HG03571 (cell line): ENCODE data around the gene CEP170B.
"Not testable (repeated sequence)": the region's sequence is repeated elsewhere in the genome, so short reads cannot be mapped to it uniquely, and the experiment has no call there.

Experiments
- ATAC-seq: cut with Tn5 transposase; IDR thresholded peaks from one replicate; pipeline ENCODE4 v1.9.1; 2021; ENCODE audit not compliant: unreplicated experiment

Gene CEP170B

GRCh38 chr14:104889375-104889757, 24.3 kb downstream of the CEP170B start:
- ATAC-seq = no peak

- not testable (repeated sequence) for ATAC-seq
Observed at GRCh38 chr14:104890292-104890691, 25.2 kb downstream of the CEP170B start.

DNA sequence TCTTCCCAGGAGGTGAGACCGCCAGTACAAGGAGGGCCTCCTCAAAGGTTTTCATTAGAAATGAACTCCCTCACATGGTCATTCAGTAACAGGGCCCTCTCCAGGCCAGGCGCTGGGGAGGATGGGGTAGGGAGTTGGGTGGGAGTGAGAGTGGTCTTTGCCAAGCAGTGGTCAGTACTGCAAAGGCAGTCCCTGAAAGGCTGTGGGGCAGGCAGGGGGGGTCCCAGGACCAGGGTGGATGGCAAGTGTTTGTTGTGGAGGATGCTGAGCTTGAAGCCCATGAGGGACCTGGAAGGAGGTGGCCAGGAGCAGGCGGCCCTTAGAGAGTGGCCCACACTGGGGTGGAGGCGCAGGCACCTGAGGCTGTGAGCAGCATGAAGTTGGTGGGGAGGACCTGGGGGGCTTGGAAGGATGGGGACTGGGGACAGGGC, 26.1 kb downstream of the CEP170B start:
- ATAC-seq = no peak

DNA sequence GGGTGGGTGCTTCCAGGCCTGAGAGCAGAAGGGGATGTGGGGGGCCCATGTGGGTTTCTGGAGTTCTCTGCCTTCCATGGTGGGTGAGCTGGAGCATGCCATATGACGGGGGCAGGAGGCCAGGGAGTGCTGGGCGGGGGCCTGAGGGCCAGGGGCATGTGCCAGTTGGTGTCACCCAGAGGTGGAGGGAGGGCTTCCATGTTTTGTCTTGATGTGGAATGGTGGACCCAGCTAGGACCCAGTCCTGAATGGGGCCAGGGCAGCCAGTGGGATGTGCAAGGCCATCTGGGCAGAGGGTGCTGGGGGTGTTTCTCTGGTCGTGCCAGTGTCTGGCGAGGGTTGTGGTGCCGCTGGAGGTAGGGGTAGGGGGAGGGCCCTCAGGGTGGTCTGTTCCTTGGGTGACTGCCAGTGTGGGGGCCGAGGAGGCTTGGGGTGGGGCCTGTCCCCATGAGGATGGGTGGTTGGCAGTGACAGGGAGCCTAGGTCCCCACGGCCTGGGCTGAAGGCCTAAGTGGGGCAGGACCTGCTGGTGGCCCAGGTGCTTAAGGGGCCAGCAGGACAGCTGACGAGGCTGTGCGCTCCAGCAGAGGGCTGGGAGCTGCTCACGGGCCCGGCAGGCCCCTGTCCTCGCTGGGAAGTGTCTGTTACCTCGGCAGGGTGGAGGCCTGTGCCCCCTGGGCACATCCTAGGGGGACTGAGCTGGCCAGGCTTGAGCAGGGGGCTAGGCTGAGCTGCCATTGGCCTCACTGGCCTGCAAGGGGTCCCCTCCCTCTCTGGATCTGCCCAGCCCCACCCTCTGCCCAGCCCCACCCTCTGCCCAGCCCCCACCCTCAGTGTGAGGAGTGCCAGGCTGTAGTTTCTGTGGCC, 26.8 kb downstream of the CEP170B start:
- ATAC-seq = no peak

GRCh38 chr14:104892531-104893434, 27.7 kb downstream of the CEP170B start:
- no peak for ATAC-seq

GRCh38 chr14:104893435-104894207, 28.6 kb downstream of the CEP170B start:
- no peak for ATAC-seq

GRCh38 chr14:104894331-104895206, 29.5 kb downstream of the CEP170B start:
- ATAC-seq = no peak

DNA sequence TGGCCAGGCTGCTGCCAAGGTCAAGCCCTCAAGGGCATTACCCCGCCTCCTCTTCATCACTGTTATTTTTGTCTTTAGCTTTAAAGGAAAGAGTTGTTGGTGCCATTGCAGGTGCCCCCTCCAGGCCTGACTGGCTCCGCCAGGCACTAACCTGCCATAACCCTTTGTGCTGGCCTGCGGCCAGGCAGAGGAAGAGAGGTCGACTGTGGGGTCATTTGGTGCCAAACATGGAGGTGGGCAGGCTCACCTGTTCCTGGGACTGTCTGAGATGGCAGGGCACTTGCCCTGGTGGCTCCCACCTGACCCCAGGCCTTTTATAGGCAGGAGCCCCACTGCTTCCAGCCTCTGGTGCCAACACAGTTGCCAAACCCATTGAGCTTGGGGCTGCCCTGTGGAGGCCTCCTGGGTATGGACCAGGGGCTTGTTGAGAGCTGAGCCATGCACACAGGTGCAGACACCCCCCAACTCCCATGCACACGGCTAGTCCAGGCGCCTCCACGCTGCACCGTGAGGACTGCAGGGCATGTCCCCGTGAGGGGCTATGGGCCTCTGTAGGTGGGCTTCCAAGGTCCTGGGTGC, 30.2 kb downstream of the CEP170B start:
- ATAC-seq = no peak

DNA sequence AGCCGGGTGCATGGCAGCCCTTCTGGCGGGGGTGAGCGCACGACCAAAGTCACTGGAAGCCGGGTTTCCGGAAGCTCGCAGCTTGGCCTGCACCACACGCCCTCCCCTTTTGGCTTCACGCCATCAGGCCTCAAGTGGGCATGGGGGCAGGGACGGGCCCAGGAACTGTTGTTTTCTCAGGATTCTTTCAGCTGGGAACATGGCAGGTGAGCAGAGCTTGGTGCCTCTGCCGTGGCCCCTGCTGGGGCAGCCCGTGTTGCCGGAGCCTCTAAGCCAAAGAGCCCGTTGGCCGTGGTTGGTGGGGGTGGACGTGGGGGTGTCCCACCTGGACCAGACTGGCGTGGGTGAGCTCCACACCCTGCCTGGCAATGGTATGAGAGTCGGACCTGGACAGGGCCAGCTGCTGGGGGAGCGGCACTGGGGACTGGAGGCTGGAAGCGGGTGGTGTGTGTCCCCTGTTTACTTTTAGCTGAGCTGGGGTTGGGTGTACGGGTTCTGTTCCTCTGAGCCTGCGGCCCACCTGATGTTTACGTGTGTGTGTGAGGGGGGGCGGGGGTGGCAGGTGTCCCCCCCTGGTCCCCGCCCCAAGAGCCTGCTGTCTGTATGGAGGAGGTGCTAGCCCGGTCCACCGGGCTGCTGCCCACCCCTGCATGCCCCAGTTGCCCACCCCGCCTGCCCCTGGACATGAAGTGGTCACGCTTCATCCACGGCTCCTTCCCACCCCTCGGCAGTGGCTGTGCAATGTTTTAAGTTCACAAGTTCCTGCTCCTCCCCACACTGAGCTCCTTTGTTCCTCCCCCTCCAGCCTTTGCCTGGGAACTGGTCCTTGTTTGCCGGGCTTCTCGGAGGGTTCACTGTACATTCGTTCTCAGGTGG, 31.0 kb downstream of the CEP170B start:
- no peak for ATAC-seq

DNA sequence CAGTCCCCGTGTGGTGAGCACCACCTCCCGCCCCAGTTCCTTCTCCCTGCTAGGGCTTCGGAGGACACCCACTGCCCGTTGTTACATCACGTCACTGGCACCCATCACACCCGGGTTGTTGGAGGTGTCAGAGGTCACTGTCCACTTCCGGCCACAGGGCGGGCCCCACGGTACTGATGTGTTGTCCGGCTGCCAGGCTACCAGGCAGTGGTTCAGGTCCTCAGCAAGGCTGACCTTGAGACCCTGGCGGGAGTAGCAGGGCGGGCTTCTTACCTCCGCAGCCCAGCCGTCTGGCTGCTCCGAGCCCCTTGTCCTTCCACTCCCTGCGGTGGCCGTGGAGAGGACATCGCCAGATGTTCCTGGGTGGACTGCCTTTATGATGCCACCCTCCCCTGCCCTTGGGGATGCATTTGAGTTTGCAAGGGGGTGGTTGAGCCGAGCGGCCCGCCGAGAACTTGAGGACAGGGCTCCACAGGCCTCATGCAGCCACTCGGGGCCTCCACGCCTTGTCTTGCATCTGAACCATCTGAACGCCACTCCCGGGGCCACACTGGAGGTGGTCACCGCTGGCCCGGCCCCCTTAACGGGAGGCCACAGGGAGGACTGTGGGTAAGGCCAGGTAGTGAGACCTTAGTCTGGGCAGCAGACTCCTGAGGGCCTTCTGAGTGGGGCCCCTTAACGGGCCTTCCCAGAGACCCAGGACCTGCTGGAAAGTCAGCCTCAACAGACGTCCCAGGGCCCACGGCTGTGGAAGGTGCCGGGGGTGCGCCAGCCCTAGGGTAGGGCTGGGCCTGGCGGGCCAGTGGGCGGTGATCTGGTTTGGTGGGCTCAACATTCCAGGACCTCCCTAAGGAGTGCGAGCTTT, 32.5 kb downstream of the CEP170B start:
- ATAC-seq = no peak

DNA sequence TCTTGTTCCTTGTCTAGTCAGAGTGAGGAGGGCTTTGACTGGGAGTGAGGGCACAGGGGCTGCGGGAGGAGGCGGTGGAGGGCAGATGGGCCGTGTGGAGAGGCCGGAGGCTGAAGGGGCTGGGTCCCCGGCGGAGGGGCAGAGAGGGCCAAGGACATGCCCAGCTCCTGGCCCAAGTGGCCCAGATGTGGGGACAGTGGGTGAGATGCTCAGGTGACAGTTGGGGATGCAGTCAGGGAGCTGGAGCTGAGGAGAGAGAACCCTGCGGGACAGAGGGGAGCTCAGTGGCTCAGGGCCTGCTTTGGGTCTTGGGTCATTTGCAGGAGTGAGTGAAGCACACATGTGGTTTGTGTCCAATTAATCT, 33.1 kb downstream of the CEP170B start:
- ATAC-seq = no peak

- no peak for ATAC-seq
Observed at GRCh38 chr14:104898870-104899510, 33.9 kb downstream of the CEP170B start.

DNA sequence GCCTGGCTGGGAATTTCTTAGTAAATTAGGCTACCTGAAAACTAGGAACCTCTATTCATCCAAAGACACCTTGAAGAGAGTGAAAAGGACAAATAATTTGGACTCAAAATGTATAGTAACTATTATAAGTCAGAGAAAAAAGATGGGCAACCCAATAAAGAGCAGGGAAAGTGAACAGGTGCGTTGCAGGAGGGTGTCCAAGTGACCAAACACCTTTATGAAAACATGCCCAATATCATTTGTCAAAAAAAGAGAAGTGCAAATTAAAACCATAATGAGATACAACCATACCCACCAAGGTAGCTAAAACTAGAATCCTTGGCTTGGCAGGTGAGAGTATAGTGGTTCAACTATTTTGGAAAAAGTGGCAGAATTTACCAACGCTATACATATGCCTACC, 34.7 kb downstream of the CEP170B start:
- ATAC-seq = no peak

DNA sequence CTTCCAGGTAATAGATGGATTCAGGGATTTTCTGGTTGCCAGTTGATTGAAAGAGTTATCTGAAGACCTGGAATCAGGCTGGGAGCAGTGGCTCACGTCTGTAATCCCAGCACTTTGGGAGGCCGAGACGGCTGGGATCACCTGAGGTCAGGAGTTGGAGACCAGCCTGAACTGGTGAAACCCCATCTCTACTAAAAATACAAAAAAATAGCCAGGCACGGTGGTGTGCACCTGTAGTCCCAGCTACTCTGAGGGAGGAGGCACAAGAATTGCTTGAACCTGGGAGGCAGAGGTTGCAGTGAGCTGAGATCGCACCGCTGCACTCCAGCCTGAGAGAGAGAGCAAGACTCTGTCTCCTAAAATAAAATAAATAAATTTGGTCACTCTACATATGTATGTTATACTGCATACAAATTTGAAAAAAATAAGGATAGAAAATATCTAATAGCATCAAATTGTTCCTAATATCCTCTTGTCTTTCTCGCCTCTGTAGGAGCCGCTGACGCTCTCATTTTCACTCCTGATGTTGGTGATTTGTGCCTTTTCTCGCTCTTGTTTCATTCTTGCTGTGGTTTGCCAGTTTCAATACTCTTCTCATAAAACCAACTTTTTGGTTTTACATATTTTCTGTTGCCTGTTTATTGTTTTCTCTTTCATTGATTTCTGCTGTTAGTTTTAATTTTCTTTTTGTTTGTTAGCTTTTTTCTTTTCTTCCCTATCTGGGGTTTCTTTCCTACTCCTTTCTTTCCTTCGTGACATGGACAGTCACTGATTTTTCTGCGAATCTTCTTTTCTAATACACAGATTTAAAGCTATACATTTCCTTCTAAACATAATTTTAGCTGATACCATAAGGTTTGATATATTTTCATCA, 35.8 kb downstream of the CEP170B start:
- ATAC-seq = no peak

DNA sequence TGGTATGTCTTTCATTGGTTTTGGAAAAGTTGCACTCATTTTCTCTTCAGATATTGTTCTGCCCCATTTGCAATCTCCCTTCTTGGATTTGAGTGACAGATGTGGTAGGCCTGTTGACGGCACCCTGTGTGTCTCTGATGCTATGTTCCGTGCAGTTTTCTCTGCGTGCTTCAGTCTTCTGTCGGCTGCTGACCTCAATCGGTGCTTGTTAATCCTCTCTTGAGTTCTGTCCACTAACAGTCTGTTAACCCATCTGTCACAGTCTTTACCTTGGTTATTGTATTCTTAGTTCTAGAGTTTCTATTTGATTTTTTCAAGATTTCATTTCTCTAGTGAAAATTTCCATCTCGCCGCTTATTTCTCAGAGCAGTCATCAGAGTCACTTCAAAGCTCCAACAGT, 38.9 kb downstream of the CEP170B start:
- ATAC-seq = no peak
